Heart left ventricle (tissue), 16 donors: ENCODE results near the gene ADGRB2. TPM values are rescaled to one million over a fixed set of nuclear protein-coding genes. Genes with fewer than 3 reads are reported as not detected.
"Not testable (repeated sequence)": the region's sequence is repeated elsewhere in the genome, so short reads cannot be mapped to it uniquely, and the experiment has no call there.

Experiments used
- ATAC-seq, 4 donors: fragments of 200-7000 bp; cut with Tn5 transposase; one replicate each; pipeline ENCODE4 v1.9.1; 2020 to 2022; ENCODE audit warnings: moderate library complexity in 4 of 4, mild to moderate bottlenecking in 3 of 4, moderate number of reproducible peaks in 1 of 4
- DNase-seq, 5 donors: peaks; one replicate each; pipeline ENCODE4 v3.0.0-alpha.2; 2020
- H3K27ac ChIP-seq, 12 donors: fragments of 200-600 bp; sonication (generic) in 4 of 12; one replicate each; pipeline versions ENCODE4 v1.5.0 to v1.8.0; 2016 to 2022; ENCODE audit warnings: mild to moderate bottlenecking in 2 of 12
- H3K27me3 ChIP-seq, 9 donors: fragments of 200-600 bp; sonication (generic) in 2 of 9; one replicate each; pipeline versions ENCODE4 v1.5.1 to v1.8.0; 2016 to 2022; ENCODE audit warnings: mild to moderate bottlenecking in 3 of 9
- H3K36me3 ChIP-seq, 9 donors: fragments of 200-600 bp; sonication (generic) in 2 of 9; one replicate each; pipeline versions ENCODE4 v1.5.0 to v1.8.0; 2018 to 2022; ENCODE audit warnings: mild to moderate bottlenecking in 2 of 9
- H3K4me1 ChIP-seq, 12 donors: fragments of 200-600 bp; sonication (generic) in 4 of 12; one replicate each; pipeline versions ENCODE4 v1.5.0 to v1.8.0; 2016 to 2022; ENCODE audit warnings: mild to moderate bottlenecking in 3 of 12
- H3K4me3 ChIP-seq, 12 donors: fragments of 200-600 bp; sonication (generic) in 4 of 12; one replicate each; pipeline versions ENCODE4 v1.5.0 to v1.8.0; 2017 to 2022; ENCODE audit warnings: mild to moderate bottlenecking in 9 of 12, moderate library complexity in 4 of 12
- H3K9me3 ChIP-seq, 12 donors: fragments of 200-600 bp; sonication (generic) in 4 of 12; one replicate each; pipeline versions ENCODE4 v1.5.0 to v1.8.0; 2016 to 2022; ENCODE audit warnings: mild to moderate bottlenecking in 1 of 12
- POLR2A ChIP-seq, 2 donors: fragments of 450-650 bp; IDR thresholded peaks; one replicate each; pipeline ENCODE4 v1.6.1; 2017; ENCODE audit warnings: antibody characterized with exemption in 2 of 2, mild to moderate bottlenecking in 2 of 2, moderate library complexity in 2 of 2
- WGBS, 4 donors: extraction: QIAGEN DNeasy Blood & Tissue Kit in 2 of 4; methylation state at CpG; one replicate each; pipeline versions ENCODE4 v1.1.5 to v1.1.7; 2013 to 2018; 5-methylcytosine and 5-hydroxymethylcytosine counted together
- intact Hi-C, 10 donors: fragments of 100-400 bp; cut with DNase I; formaldehyde crosslinking; loops; one replicate each; pipeline versions ENCODE4 v1.11.1 to v1.14.2; 2022
- polyA plus RNA-seq, 2 donors: library from polyadenylated mRNA; stranded (reverse); fragments of 200-250 nt; gene quantifications; one replicate each; pipeline ENCODE4 v1.2.3, GENCODE V29; 2013
- total RNA-seq, 9 donors: library from RNA; depleted of rRNA in 2 of 9; stranded (reverse); fragments of >200 nt in 2 of 9; fragmentation: NEBNext Ultra II Directional in 3 of 9; extraction: Animal tissue kit (Norgen Biotek cat#: 25700) in 3 of 9; gene quantifications; one replicate each; pipeline versions ENCODE4 v1.1.0 to v1.2.4, GENCODE V29; 2016 to 2023
- TF ChIP-seq, protein P1 (sequence below), 12 donors: fragments of 200-600 bp; sonication (generic) in 4 of 12; IDR thresholded peaks; one replicate each; pipeline versions ENCODE4 v1.5.0 to v1.8.0; 2018 to 2022; ENCODE audit warnings: antibody characterized with exemption in 12 of 12, mild to moderate bottlenecking in 5 of 12
- donor health status: ischemic (EF 13 %, LVEDD 7.1; RV severe dilation, severe dysfunction).
- donor health status: healthy with polysubstance abuse.
- donor health status: DM: no; HTN: yes; CAD: no.
- donor health status: DM: no; HTN: no; CAD: no.
- donor health status: ischemic (EF 25% LVEDD 6.9; RV normal size, moderate dysfunction).
- donor health status: ischemic (EF 25% LVEDD 5.7; RV mildly dilated, moderate dysfunction).
- donor health status: healthy.
- donor health status: DM: yes; HTN: yes; CAD: no.
- donor health status: ischemic (EF 35%, LVEDD 5.7; RV mildly dilated, moderate dysfunction).
- donor health status: nonischemic (EF 11% LVEDD 7.7; RV severe dilation, severe dysfunction).
- donor health status: DM: yes; HTN: yes; CAD: no.
- donor health status: PGD.
- donor health status: ischemic (EF 29% LVEDD 5.4; RV normal size, mild dysfunction).
- donor health status: nonischemic (EF 23%, LVEDD 6.1; RV moderate dilation, normal function).

ADGRB2 gene
- total and polyA plus RNA-seq, 11 donors = 1.1 to 18.5 (median 9.6) TPM

DNA sequence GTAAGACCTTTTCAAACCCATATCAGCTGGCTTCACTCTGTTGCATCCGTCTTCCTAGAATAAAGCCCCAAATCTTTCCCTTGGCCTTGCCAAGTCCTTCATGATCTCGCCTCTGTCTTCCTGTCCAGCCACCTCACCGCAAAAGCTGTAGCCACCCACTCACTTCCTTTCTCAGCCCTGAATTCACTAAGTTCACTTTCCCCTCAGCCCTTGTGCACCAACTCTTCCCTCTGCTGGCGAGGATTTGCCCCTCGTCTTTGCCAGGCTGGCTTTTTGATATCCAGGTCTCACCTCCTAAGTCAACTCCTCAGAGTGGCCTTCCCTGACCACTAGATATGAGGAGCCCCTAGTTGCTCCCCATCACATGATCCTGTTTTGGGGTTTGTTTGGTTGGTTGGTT is 56.4 kb downstream of the ADGRB2 start:
- peak in 2 of 4 donors; percentile 4 to 22 for ATAC-seq
- intact Hi-C loops = loop anchor here in 1 of 10 donors (5.0 kb wide), 1 partner anchor 40 kb away; no protein-coding TSS in a partner anchor
- TF ChIP-seq, protein P1, sequence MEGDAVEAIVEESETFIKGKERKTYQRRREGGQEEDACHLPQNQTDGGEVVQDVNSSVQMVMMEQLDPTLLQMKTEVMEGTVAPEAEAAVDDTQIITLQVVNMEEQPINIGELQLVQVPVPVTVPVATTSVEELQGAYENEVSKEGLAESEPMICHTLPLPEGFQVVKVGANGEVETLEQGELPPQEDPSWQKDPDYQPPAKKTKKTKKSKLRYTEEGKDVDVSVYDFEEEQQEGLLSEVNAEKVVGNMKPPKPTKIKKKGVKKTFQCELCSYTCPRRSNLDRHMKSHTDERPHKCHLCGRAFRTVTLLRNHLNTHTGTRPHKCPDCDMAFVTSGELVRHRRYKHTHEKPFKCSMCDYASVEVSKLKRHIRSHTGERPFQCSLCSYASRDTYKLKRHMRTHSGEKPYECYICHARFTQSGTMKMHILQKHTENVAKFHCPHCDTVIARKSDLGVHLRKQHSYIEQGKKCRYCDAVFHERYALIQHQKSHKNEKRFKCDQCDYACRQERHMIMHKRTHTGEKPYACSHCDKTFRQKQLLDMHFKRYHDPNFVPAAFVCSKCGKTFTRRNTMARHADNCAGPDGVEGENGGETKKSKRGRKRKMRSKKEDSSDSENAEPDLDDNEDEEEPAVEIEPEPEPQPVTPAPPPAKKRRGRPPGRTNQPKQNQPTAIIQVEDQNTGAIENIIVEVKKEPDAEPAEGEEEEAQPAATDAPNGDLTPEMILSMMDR (IDR thresholded peaks at IDR 0.05) = peak in 3 of 12 donors; percentile 14 to 28 (median 26)
- no peak for TF ChIP-seq POLR2A (IDR thresholded peaks at IDR 0.05)
- Histone ChIP-seq H3K9me3 (no peaks in the 10 kb centered on the region), H3K27ac (peak overlapping the region in 1 of 12 donors; percentile 18), H3K4me3 (no peak overlapping the region), H3K36me3 (no peaks in the 10 kb centered on the region), H3K4me1 (peaks cover 0 to 40% (median 21%) of the 10 kb centered on the region in 12 donors), H3K27me3 (peaks cover 0 to 23% (median 0%) of the 10 kb centered on the region in 9 donors)
- DNase-seq = peak in 2 of 5 donors; percentile 30 to 33
- 33 to 59% (median 39%) methylated on average over 5 of the region's 5 CpGs for WGBS, 4 donors

- not testable (repeated sequence) for H3K27ac ChIP-seq
These were observed 57.0 kb downstream of the ADGRB2 start for GRCh38 chr1:31707059-31707600.

DNA sequence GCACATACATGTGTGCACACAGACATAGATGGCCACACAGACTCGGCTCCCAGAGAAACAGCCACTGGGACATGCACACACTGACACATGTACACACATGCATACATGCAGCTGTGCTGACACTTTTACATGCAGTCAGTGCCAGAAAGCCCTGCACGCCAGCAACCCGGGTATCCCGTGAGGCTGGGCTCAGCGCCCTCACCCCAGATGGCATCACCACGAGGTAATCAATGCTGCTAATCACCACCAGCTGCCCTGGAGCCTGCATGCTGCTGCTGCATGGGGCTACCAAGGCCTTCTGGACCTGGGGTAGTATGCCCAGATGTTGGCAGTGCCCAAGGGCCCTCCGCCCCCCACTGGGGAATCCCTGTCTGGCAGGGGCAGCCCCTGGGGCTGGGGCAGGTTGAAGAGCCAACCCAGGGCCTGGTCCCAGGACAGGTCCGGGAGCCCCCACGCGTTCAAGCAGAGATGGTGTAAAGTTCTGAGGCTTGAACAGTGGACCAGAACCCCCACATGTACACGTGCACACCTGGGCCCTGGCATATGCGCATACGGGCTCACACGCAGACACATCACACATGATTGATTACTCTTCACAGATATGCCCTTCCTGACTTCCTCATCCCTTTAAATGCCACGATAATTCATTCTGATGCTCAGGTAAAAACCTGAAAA is 57.6 kb downstream of the ADGRB2 start:
- Histone ChIP-seq H3K4me3 (no peak overlapping the region), H3K27me3 (peaks cover 0 to 23% (median 0%) of the 10 kb centered on the region in 9 donors), H3K4me1 (peaks cover 0 to 43% (median 23%) of the 10 kb centered on the region in 12 donors), H3K9me3 (no peaks in the 10 kb centered on the region), H3K36me3 (no peaks in the 10 kb centered on the region), H3K27ac (no peak overlapping the region)
- DNase-seq = peak in 1 of 5 donors; percentile 59
- intact Hi-C loops = loop anchor here in 1 of 10 donors (5.0 kb wide), 1 partner anchor 39 kb away; no protein-coding TSS in a partner anchor
- TF ChIP-seq POLR2A (IDR thresholded peaks at IDR 0.05) = no peak
- TF ChIP-seq, protein P1 (IDR thresholded peaks at IDR 0.05) = no peak
- 88 to 93% (median 89%) methylated on average over 9 to 15 of the region's 15 CpGs for WGBS, 4 donors
- no peak for ATAC-seq

More at GRCh38 chr1:31707059-31707600, 57.0 kb downstream of the ADGRB2 start:
- not testable (repeated sequence) for H3K9me3 ChIP-seq, H3K36me3 ChIP-seq, H3K4me3 ChIP-seq, ATAC-seq
- intact Hi-C loops = loop anchor here in 1 of 10 donors (5.0 kb wide), 1 partner anchor 40 kb away; no protein-coding TSS in a partner anchor
- H3K27me3 ChIP-seq = peaks cover 0 to 23% (median 0%) of the 10 kb centered on the region in 9 donors
- DNase-seq = peak in 1 of 5 donors; percentile 9
- 85 to 88% (median 87%) methylated on average over 4 of the region's 4 CpGs for WGBS, 4 donors
- peaks cover 0 to 40% (median 20%) of the 10 kb centered on the region in 12 donors for H3K4me1 ChIP-seq

DNA sequence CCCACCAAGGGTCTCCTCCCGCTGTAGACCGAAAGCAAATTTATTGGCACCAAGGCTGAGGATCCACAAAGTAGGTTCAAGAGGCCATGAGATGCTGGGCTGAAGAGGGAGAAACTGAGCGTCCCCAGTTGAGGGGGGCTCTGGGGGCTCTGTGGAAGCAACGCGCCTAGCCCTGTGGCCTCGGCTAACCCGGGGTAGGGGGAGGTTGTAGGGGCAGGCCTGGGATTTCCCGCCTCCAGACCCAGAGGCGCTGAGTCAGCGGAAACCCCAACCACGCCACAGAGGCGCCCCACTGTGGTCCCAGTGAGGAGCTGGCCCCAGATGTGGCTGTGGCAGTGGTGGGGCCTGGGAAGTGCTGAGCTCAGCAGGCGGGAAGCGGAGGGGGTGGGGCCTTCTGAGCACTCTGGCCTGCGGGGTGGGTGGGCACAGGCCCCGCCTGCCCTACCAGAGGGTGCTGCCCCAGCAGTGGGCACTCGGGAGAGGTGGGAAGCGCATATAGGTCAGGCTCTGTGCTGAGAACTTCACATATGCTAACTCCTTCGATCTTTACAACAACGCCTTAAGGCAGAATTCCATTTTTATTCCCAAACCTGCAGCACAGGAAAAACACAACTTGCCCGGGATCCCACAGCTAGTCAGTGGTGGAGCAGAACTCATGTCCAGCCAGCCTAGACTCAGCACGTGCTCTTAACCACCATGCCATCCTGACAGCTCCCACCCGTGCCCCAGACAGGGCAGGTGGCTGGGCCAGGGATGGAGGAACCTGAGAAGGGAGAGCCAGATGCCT is 58.9 kb downstream of the ADGRB2 start:
- Histone ChIP-seq H3K27me3 (peaks cover 0 to 23% (median 0%) of the 10 kb centered on the region in 9 donors), H3K9me3 (no peaks in the 10 kb centered on the region), H3K4me1 (peaks cover 5 to 56% (median 35%) of the 10 kb centered on the region in 12 donors), H3K4me3 (peak overlapping the region in 8 of 12 donors; percentile 12 to 63 (median 54)), H3K27ac (peak overlapping the region in 11 of 12 donors; percentile 26 to 88 (median 75)), H3K36me3 (no peaks in the 10 kb centered on the region)
- ATAC-seq = peak in 2 of 4 donors; percentile 19 to 23
- DNase-seq = peak; percentile 42 to 77 (median 56)
- WGBS, 4 donors = 52 to 62% (median 59%) methylated on average over 23 of the region's 23 CpGs
- intact Hi-C loops = loop anchor here in 1 of 10 donors (5.0 kb wide), 1 partner anchor 38 kb away; no protein-coding TSS in a partner anchor
- TF ChIP-seq POLR2A (IDR thresholded peaks at IDR 0.05) = no peak
- TF ChIP-seq, protein P1 (IDR thresholded peaks at IDR 0.05) = peak in 4 of 12 donors; percentile 9 to 31 (median 20)
